Mucosa of rectum (tissue), 2 donors: ENCODE results near the gene KLHL42.
A peak's percentile ranks its signal among the peaks of the same experiment; 100 is the strongest.

Source experiments
- H3K27ac ChIP-seq, 2 donors: one replicate each; pipeline ENCODE4 v1.7.0; 2013; ENCODE audit warnings: inconsistent platforms in 2 of 2, low read depth in 2 of 2, low read length in 2 of 2
- H3K27me3 ChIP-seq, 2 donors: one replicate each; pipeline ENCODE4 v1.7.0; 2013; ENCODE audit warnings: low read length in 2 of 2; ENCODE audit not compliant: control insufficient read depth in 2 of 2, insufficient read depth in 2 of 2
- H3K36me3 ChIP-seq, 2 donors: one replicate each; pipeline ENCODE4 v1.7.0; 2013; ENCODE audit warnings: low read length in 2 of 2; ENCODE audit not compliant: control insufficient read depth in 2 of 2, insufficient read depth in 2 of 2
- H3K4me1 ChIP-seq, 2 donors: one replicate each; pipeline ENCODE4 v1.7.0; 2013; ENCODE audit warnings: low read length in 2 of 2, mild to moderate bottlenecking in 1 of 2; ENCODE audit not compliant: control insufficient read depth in 2 of 2, insufficient read depth in 2 of 2
- H3K4me3 ChIP-seq, 2 donors: one replicate each; pipeline ENCODE4 v1.7.0; 2013; ENCODE audit warnings: low read length in 2 of 2
- H3K9ac ChIP-seq, 2 donors: one replicate each; pipeline ENCODE4 v1.7.0; 2013; ENCODE audit warnings: low read length in 2 of 2, low read depth in 1 of 2, mild to moderate bottlenecking in 1 of 2
- H3K9me3 ChIP-seq, 2 donors: one replicate each; pipeline ENCODE4 v1.7.0; 2013; ENCODE audit warnings: low read length in 2 of 2; ENCODE audit not compliant: control insufficient read depth in 2 of 2
- donor health status: healthy.
- donor health status: Normal muscosa, but diverticular disease.

The KLHL42 gene

DNA sequence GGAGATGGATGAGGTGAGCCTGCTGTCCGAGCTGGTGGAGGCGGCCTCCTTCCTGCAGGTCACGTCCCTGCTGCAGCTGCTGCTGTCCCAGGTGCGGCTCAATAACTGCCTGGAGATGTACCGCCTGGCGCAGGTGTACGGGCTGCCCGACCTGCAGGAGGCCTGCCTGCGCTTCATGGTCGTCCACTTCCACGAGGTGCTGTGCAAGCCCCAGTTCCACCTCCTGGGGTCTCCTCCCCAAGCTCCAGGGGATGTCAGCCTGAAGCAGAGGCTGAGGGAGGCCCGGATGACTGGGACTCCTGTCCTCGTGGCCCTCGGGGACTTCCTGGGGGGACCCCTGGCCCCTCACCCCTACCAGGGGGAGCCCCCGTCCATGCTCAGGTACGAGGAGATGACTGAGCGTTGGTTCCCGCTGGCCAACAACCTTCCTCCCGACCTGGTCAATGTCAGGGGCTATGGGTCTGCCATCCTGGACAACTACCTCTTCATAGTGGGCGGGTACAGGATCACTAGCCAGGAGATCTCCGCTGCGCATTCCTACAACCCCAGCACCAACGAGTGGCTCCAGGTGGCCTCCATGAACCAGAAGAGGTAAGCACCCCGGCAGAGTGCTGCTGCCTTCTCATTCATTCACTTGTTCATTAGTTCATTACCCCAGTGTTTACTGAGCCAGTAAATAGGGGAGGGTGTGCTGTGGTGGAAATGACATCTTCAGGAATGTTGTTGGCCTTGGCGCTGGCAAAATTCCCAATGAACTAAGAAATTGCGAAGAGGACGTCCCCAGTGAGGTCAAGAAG lies 777 bp downstream of the KLHL42 start:
- peak overlapping the region; percentile 81 for H3K4me3 ChIP-seq
- H3K9ac ChIP-seq = peak overlapping the region; percentile 79 to 84
- peak overlapping the region; percentile 81 to 83 for H3K27ac ChIP-seq
- H3K27me3 ChIP-seq = no peaks in the 10 kb centered on the region
- no peaks in the 10 kb centered on the region for H3K9me3 ChIP-seq
- peaks cover 8 to 11% of the 10 kb centered on the region in 2 donors for H3K4me1 ChIP-seq
- peaks cover 0 to 3% of the 10 kb centered on the region in 2 donors for H3K36me3 ChIP-seq

DNA sequence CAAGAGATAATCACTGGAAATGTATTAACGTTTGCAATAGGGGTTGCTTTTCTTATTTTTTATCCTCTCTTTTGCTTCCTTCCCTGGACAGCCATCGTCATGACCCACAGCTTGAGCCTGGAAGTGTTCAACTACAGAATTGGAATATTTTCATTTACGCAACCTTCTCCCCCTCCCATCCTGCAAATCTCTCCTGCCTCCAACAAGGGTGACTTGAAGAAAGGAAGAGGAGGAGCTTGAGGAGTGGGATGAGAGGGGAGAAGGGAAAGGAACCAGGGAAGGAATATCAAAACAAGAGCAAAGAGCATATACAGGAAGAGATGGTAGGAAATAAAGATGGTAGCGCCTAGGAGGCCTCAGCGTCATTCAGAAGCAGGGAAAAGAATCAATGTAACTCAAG lies 1.6 kb downstream of the KLHL42 start:
- H3K4me3 ChIP-seq = peak overlapping the region in 1 of 2 donors; percentile 81
- H3K4me1 ChIP-seq = peaks cover 8 to 11% of the 10 kb centered on the region in 2 donors
- H3K36me3 ChIP-seq = peaks cover 0 to 3% of the 10 kb centered on the region in 2 donors
- H3K27me3 ChIP-seq = no peaks in the 10 kb centered on the region
- H3K9ac ChIP-seq = no peak overlapping the region
- no peaks in the 10 kb centered on the region for H3K9me3 ChIP-seq
- H3K27ac ChIP-seq = no peak overlapping the region

DNA sequence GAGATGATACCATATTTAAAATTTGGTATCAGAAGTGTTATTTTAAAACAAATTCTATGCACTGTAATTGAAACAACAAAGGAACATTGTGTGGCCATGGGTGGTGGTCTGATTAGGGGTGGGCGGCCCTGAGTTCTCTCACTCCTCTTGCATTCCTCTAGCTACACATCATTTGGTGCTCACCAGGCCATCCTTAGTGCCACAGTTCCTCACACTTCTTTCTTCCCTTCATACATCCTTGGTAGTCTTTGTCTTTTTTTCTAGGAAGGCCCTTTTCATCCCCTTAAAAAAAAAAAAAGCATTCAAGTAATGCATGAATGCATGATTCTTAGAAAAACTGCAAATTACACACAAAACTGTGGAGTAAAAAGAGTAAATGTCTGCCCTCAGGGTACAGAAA lies 2.4 kb downstream of the KLHL42 start:
- Histone ChIP-seq H3K27me3 (no peaks in the 10 kb centered on the region), H3K27ac (no peak overlapping the region), H3K4me1 (peaks cover 8 to 11% of the 10 kb centered on the region in 2 donors), H3K36me3 (peaks cover 0 to 3% of the 10 kb centered on the region in 2 donors), H3K4me3 (peak overlapping the region in 1 of 2 donors; percentile 22), H3K9ac (no peak overlapping the region), H3K9me3 (no peaks in the 10 kb centered on the region)

DNA sequence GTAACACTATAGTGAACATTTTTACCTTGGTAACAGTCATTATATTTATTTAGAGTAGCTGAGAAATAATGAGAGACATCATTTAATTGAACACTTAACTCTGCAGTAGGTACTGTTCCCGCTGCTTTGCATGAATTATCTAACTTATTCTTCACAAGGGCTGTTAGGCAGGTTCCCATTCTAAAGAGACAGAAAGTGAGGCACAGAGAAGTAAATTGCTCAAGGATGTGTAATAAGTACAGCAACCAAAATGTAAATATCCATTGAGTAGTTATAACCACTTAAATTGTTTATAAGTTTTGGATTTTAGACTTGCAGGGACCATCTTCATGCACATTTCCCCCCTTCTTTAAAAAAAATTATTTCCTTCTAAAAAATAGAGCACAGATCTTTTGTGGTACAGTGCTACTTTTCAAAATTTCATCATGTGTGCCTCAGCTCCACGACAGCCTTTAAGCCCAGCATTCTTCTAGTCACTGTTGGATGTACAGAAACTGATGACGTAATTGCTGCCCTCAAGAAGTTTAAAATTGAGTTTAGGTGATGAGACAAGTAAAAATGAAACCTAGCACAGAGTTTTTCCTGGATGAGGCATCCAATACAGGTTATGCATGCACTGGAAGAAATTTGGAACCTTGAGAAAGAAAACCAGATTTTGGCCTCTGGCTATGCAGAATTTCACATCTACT lies 6.0 kb downstream of the KLHL42 start:
- Histone ChIP-seq H3K4me3 (no peak overlapping the region), H3K4me1 (peaks cover 2 to 3% of the 10 kb centered on the region in 2 donors), H3K27me3 (no peaks in the 10 kb centered on the region), H3K9ac (no peak overlapping the region), H3K9me3 (no peaks in the 10 kb centered on the region), H3K27ac (no peak overlapping the region), H3K36me3 (peaks cover under 1 to 3% of the 10 kb centered on the region in 2 donors)

DNA sequence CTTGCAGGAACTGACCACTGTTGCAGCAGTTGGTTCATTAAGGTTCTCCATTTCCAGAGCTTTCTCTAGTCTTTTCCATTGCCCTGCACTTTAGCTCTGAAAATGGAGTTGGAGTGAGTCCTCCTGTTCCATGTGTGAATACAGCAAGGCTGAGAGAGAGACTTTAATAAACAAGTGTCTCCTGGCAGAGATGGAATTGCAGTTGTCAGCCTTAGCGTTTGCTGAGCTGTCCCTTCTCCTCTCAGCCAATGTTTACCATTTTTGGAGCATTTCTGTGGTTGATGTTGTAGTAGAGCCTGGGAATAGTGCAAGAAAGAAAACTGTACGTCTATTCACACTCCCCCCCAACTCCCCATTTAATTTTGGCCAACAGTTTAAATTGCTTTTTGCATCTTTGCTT lies 7.5 kb downstream of the KLHL42 start:
- Histone ChIP-seq H3K4me3 (no peak overlapping the region), H3K27ac (no peak overlapping the region), H3K4me1 (no peaks in the 10 kb centered on the region), H3K36me3 (peaks cover 8 to 13% of the 10 kb centered on the region in 2 donors), H3K27me3 (no peaks in the 10 kb centered on the region), H3K9ac (no peak overlapping the region), H3K9me3 (no peaks in the 10 kb centered on the region)

GRCh38 chr12:27790179-27790578 lies 10.1 kb downstream of the KLHL42 start:
- no peaks in the 10 kb centered on the region for H3K4me1 ChIP-seq
- peaks cover 15 to 25% of the 10 kb centered on the region in 2 donors for H3K36me3 ChIP-seq
- H3K9me3 ChIP-seq = no peaks in the 10 kb centered on the region
- no peak overlapping the region for H3K9ac ChIP-seq
- no peaks in the 10 kb centered on the region for H3K27me3 ChIP-seq
- no peak overlapping the region for H3K4me3 ChIP-seq
- no peak overlapping the region for H3K27ac ChIP-seq

DNA sequence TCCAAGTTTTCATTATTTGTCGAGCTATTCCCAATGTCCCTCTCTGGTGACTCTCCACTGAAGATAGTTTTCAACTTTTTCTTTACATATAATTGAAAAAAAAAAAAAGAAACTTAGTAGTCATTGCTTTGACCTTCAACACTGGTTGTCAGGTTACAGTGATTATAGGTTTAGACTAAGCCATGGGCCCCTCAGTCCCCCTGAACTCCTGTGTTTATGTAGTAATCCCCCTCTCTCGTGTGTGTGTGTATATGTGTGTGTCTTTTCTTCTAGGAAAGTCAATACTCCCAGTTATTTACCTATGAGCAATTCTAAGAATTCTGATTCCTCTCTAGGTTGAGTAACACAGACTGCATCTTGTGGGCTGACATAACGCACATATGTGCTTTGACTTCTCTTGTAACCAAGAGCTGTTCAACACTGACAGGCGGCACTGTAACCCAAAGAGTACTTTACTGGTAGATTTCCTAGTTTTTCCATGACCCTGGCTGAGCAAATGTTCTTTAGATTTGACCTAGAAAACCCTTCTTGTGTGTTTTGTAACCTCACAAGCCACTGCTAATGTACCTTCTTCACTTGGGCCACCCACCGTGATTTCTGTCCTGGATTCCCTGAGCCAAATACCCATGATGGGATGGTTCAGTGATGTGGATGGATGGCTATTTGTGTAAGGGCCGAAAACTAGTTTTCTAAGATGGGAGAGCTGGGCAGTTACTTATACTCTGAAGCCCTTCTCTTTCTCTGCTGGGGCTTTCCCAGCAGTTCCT lies 15.0 kb downstream of the KLHL42 start:
- no peak overlapping the region for H3K4me3 ChIP-seq
- H3K27me3 ChIP-seq = no peaks in the 10 kb centered on the region
- no peaks in the 10 kb centered on the region for H3K9me3 ChIP-seq
- no peak overlapping the region for H3K27ac ChIP-seq
- H3K9ac ChIP-seq = no peak overlapping the region
- peaks cover 40 to 50% of the 10 kb centered on the region in 2 donors for H3K36me3 ChIP-seq
- H3K4me1 ChIP-seq = no peaks in the 10 kb centered on the region

- peaks cover 40 to 48% of the 10 kb centered on the region in 2 donors for H3K36me3 ChIP-seq
- no peaks in the 10 kb centered on the region for H3K4me1 ChIP-seq
- no peaks in the 10 kb centered on the region for H3K27me3 ChIP-seq
- no peak overlapping the region for H3K4me3 ChIP-seq
- H3K9ac ChIP-seq = no peak overlapping the region
- H3K9me3 ChIP-seq = no peaks in the 10 kb centered on the region
- H3K27ac ChIP-seq = no peak overlapping the region
Measured at GRCh38 chr12:27796128-27796527, 16.1 kb downstream of the KLHL42 start.

- Histone ChIP-seq H3K27me3 (no peaks in the 10 kb centered on the region), H3K9ac (no peak overlapping the region), H3K4me1 (no peaks in the 10 kb centered on the region), H3K27ac (no peak overlapping the region), H3K36me3 (peaks cover 35 to 37% of the 10 kb centered on the region in 2 donors), H3K4me3 (no peak overlapping the region), H3K9me3 (no peaks in the 10 kb centered on the region)
Measured at GRCh38 chr12:27797301-27798025, 17.4 kb downstream of the KLHL42 start.
